ENCODE results near the gene TDRD15.

TDRD15 gene
- long read RNA-seq: 0 reads

GRCh38 chr2:21123473-21124393 is at the start of gene TDRD15:
Gene TDRD15 (plus strand): TSS chr2:21123968. CDS start chr2:21137468, 13,500 bp downstream.
- Histone ChIP-seq H3K27ac (replicated peaks) (no peak within 1 kb of the TSS), H3K4me3 (replicated peaks; ENCODE audit: insufficient read depth, low read length) (no peak within 1 kb of the TSS), H3K27me3 (ENCODE audit: insufficient read depth, poor library complexity, severe bottlenecking) (no peaks in the 10 kb centered on the region)
- no peak for TF ChIP-seq CTCF (IDR thresholded peaks at IDR 0.05; ENCODE audit: insufficient read depth, low read length)
- no peak for TF ChIP-seq GABPA (IDR thresholded peaks at IDR 0.05; ENCODE audit: low read depth)
- no peak for TF ChIP-seq SPI1 (IDR thresholded peaks at IDR 0.05; ENCODE audit: borderline replicate concordance, low read depth)
- DNase-seq (ENCODE audit: low read depth in 1 of 2, low spot score in 1 of 2): no peak

GRCh38 chr2:21078296-21078695 is 45.5 kb upstream of the TDRD15 start:
- DNase-seq (ENCODE audit: low read depth in 1 of 2, low spot score in 1 of 2): no peak
- H3K4me3 ChIP-seq (replicated peaks; ENCODE audit: insufficient read depth, low read length): no peak overlapping the region
- no peak for TF ChIP-seq POLR2AphosphoS5 (IDR thresholded peaks at IDR 0.05; ENCODE audit: low read depth)
- TF ChIP-seq REST (IDR thresholded peaks at IDR 0.05; ENCODE audit: insufficient replicate concordance, low read depth): no peak
- no peak for TF ChIP-seq CTCF (IDR thresholded peaks at IDR 0.05; ENCODE audit: insufficient read depth, low read length)
- TF ChIP-seq SPI1 (IDR thresholded peaks at IDR 0.05; ENCODE audit: borderline replicate concordance, low read depth): no peak
- no peak for TF ChIP-seq GABPA (IDR thresholded peaks at IDR 0.05; ENCODE audit: low read depth)
- H3K27ac ChIP-seq (replicated peaks): no peak overlapping the region
- no peaks in the 10 kb centered on the region for H3K27me3 ChIP-seq (ENCODE audit: insufficient read depth, poor library complexity, severe bottlenecking)

- TF ChIP-seq SPI1 (IDR thresholded peaks at IDR 0.05; ENCODE audit: borderline replicate concordance, low read depth) (no peak), POLR2AphosphoS5 (IDR thresholded peaks at IDR 0.05; ENCODE audit: low read depth) (no peak), GABPA (IDR thresholded peaks at IDR 0.05; ENCODE audit: low read depth) (no peak), REST (IDR thresholded peaks at IDR 0.05; ENCODE audit: insufficient replicate concordance, low read depth) (no peak)
- H3K27ac ChIP-seq (replicated peaks): no peak overlapping the region
- no peak overlapping the region for H3K4me3 ChIP-seq (replicated peaks; ENCODE audit: insufficient read depth, low read length)
- H3K27me3 ChIP-seq (ENCODE audit: insufficient read depth, poor library complexity, severe bottlenecking): no peaks in the 10 kb centered on the region
- DNase-seq (ENCODE audit: low read depth in 1 of 2, low spot score in 1 of 2): no peak
Measured at GRCh38 chr2:21083482-21083881, 40.3 kb upstream of the TDRD15 start.

- H3K27ac ChIP-seq (replicated peaks): no peak overlapping the region
- DNase-seq (ENCODE audit: low read depth in 1 of 2, low spot score in 1 of 2): no peak
- TF ChIP-seq GABPA (IDR thresholded peaks at IDR 0.05; ENCODE audit: low read depth): no peak
- no peak for TF ChIP-seq POLR2AphosphoS5 (IDR thresholded peaks at IDR 0.05; ENCODE audit: low read depth)
- no peak for TF ChIP-seq REST (IDR thresholded peaks at IDR 0.05; ENCODE audit: insufficient replicate concordance, low read depth)
- no peak for TF ChIP-seq CTCF (IDR thresholded peaks at IDR 0.05; ENCODE audit: insufficient read depth, low read length)
- no peak for TF ChIP-seq SPI1 (IDR thresholded peaks at IDR 0.05; ENCODE audit: borderline replicate concordance, low read depth)
- H3K4me3 ChIP-seq (replicated peaks; ENCODE audit: insufficient read depth, low read length): no peak overlapping the region
- no peaks in the 10 kb centered on the region for H3K27me3 ChIP-seq (ENCODE audit: insufficient read depth, poor library complexity, severe bottlenecking)
Measured at GRCh38 chr2:21084401-21084800, 39.4 kb upstream of the TDRD15 start.

All from HL-60 (cell line).